Thoracic aorta (tissue), 2 donors: ENCODE results near the gene A2M. TPM values are rescaled to one million over a fixed set of nuclear protein-coding genes. Genes with fewer than 3 reads are reported as not detected.
A peak's percentile ranks its signal among the peaks of the same experiment; 100 is the strongest.

ENCODE experiments used
- ATAC-seq: fragments of 150-250 bp; one replicate; pipeline ENCODE4 v1.8.0; 2017; ENCODE audit warnings: low read depth; ENCODE audit not compliant: insufficient number of reproducible peaks, low FRiP score
- DNase-seq: peaks from one replicate; pipeline ENCODE4 v3.0.0-alpha.2; 2020; ENCODE audit warnings: low spot score
- H3K27ac ChIP-seq, 2 donors: fragments of 200-600 bp; sonication (generic); 1 replicate in 1 of 2; 2 replicates in 1 of 2; pipeline ENCODE4 v1.5.1; 2016; ENCODE audit warnings: mild to moderate bottlenecking in 2 of 2, moderate library complexity in 2 of 2
- H3K27me3 ChIP-seq: fragments of 200-600 bp; sonication (generic); replicated peaks from 2 replicates; pipeline ENCODE4 v1.6.0; 2016; ENCODE audit warnings: mild to moderate bottlenecking; ENCODE audit not compliant: insufficient read depth
- H3K36me3 ChIP-seq: fragments of 200-600 bp; sonication (generic); one replicate; pipeline ENCODE4 v1.5.1; 2016
- H3K4me1 ChIP-seq, 2 donors: fragments of 200-600 bp; sonication (generic); 1 replicate in 1 of 2; 2 replicates in 1 of 2; pipeline versions ENCODE4 v1.5.1 to v1.6.0; 2016; ENCODE audit warnings: low read depth in 2 of 2, mild to moderate bottlenecking in 1 of 2; ENCODE audit not compliant: control insufficient read depth in 1 of 2
- H3K4me3 ChIP-seq: fragments of 200-600 bp; sonication (generic); 2 replicates; pipeline ENCODE4 v1.5.1; 2016; ENCODE audit warnings: mild to moderate bottlenecking
- H3K9me3 ChIP-seq: fragments of 200-600 bp; sonication (generic); 2 replicates; pipeline ENCODE4 v1.5.1; 2016
- CTCF ChIP-seq: fragments of 200-600 bp; sonication (generic); IDR thresholded peaks from one replicate; pipeline ENCODE4 v1.5.1; 2019; ENCODE audit warnings: antibody characterized with exemption
- total RNA-seq, 2 donors: library from RNA; depleted of rRNA; stranded (reverse); fragments of >200 nt; gene quantifications; one replicate each; pipeline versions ENCODE4 v1.1.0 to v1.2.3, GENCODE V29; 2016

Gene A2M
- total RNA-seq = 1,000 to 10,000 TPM; 1,073 to 1,118 TPM

- Histone ChIP-seq H3K4me3 (peak within 1 kb of the TSS; percentile 66), H3K36me3 (peaks cover 13% of the 10 kb centered on the region), H3K27me3 (no peaks in the 10 kb centered on the region), H3K27ac (peak within 1 kb of the TSS; percentile 88 to 90), H3K9me3 (no peaks in the 10 kb centered on the region), H3K4me1 (peaks cover 44 to 68% of the 10 kb centered on the region in 2 donors)
- DNase-seq (peak; percentile 38), ATAC-seq (peak; percentile 83)
- no peak for TF ChIP-seq CTCF
Measured at GRCh38 chr12:9115731-9116559, at the start of gene A2M. TSS of gene A2M (minus strand) at chr12:9115919. CDS start at chr12:9115849, 70 bp downstream.

DNA sequence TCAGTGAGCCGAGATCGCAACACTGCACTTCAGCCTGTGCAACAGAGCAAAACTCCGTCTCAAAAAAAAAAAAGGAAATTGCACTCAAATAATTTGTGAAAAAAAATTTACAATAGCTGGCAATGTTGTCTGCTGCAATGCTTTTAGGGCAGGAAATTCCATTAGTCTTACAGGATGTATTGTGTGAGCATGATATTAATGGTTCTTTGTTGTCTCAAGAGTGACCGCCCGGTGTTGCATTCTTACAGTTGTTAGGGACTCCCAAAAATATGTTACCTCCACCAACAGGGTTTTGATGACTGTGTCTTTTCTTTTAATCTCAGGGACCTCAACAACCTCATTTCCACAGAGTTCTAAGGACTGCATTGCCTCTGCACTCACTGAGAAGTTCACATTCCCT is 47.7 kb upstream of the A2M start:
- Histone ChIP-seq H3K27me3 (no peaks in the 10 kb centered on the region), H3K27ac (no peak overlapping the region), H3K9me3 (no peaks in the 10 kb centered on the region), H3K4me3 (no peak overlapping the region), H3K36me3 (no peaks in the 10 kb centered on the region), H3K4me1 (no peaks in the 10 kb centered on the region)
- DNase-seq = no peak
- no peak for ATAC-seq
- no peak for TF ChIP-seq CTCF

- H3K4me3 ChIP-seq = no peak overlapping the region
- H3K36me3 ChIP-seq = no peaks in the 10 kb centered on the region
- no peak for TF ChIP-seq CTCF
- no peak for DNase-seq
- H3K9me3 ChIP-seq = no peaks in the 10 kb centered on the region
- no peak for ATAC-seq
- no peaks in the 10 kb centered on the region for H3K27me3 ChIP-seq
- H3K4me1 ChIP-seq = no peaks in the 10 kb centered on the region
- no peak overlapping the region for H3K27ac ChIP-seq
Measured at GRCh38 chr12:9156119-9156518, 40.4 kb upstream of the A2M start.

DNA sequence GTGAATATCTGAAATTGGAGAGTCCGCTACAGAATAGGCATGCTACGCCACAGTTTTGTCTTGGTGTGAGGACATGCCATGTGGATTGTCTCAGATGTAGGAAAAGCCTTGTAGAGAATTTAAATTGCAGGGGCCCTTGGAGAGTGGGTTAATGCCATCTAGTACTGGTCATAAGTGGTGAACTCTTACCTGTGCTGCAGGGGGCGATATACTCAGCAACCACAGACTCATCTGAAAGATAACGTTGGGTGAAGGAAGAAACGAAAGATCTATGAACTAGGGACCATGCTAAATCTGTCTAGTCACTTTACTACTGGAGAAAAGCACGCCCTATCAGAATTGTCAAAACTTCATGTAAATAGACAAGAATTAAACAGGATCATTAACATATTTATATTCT is 33.7 kb upstream of the A2M start:
- no peak overlapping the region for H3K4me3 ChIP-seq
- H3K9me3 ChIP-seq = no peaks in the 10 kb centered on the region
- no peak for DNase-seq
- ATAC-seq = no peak
- H3K27ac ChIP-seq = no peak overlapping the region
- H3K4me1 ChIP-seq = no peaks in the 10 kb centered on the region
- no peaks in the 10 kb centered on the region for H3K27me3 ChIP-seq
- no peaks in the 10 kb centered on the region for H3K36me3 ChIP-seq
- no peak for TF ChIP-seq CTCF

DNA sequence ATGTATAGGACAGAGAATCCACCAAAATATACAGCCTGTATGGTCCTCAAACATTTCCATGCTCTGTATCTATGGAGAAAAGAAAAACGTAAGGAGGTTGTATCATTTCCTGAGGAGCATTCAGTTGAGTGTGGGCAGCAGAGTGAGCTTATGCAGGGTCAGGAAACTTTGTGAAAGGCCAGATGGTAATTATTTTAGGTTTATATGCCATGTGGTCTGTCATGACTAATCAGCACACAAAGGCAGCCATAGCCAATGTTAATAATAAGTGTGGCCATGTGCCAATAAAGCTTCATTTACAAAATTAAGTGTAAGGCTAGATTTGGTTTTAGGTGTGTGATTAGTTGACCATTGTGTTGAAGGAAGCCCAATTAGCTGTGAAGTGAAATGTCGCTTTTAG is 33.2 kb upstream of the A2M start:
- Histone ChIP-seq H3K9me3 (no peaks in the 10 kb centered on the region), H3K36me3 (no peaks in the 10 kb centered on the region), H3K4me1 (no peaks in the 10 kb centered on the region), H3K27ac (no peak overlapping the region), H3K27me3 (no peaks in the 10 kb centered on the region), H3K4me3 (no peak overlapping the region)
- DNase-seq = no peak
- no peak for ATAC-seq
- TF ChIP-seq CTCF = no peak
